Activated T-cell treated with anti-CD3 and anti-CD28 coated beads for 24 hours (primary cell): Measurements from ENCODE around the gene TIMP2.
"Not testable (repeated sequence)": the region's sequence is repeated elsewhere in the genome, so short reads cannot be mapped to it uniquely, and the experiment has no call there.

Source experiments
- DNase-seq: peaks from one replicate; pipeline ENCODE4 v3.0.0-alpha.2; 2020; ENCODE audit warnings: low read depth

TIMP2 gene

DNA sequence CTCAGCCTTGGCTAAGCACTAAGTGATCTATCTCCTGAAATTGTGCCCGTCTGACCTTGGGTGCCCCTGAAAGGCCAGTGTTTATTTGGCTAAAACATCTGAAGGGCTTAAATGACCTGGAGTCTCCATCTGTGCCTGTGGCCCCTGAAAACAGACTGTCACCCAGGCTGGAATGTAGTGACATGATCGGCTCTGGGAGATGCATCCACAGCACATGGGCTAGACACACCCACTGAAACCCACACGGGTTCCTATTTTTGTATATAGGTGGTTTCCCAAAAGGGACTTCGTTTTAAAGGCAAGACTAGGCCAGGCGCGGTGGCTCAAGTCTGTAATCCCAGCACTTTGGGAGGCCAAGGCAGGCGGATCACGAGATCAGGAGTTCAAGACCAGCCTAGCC is 35.7 kb downstream of the TIMP2 start:
- peak; percentile 4 for DNase-seq

DNA sequence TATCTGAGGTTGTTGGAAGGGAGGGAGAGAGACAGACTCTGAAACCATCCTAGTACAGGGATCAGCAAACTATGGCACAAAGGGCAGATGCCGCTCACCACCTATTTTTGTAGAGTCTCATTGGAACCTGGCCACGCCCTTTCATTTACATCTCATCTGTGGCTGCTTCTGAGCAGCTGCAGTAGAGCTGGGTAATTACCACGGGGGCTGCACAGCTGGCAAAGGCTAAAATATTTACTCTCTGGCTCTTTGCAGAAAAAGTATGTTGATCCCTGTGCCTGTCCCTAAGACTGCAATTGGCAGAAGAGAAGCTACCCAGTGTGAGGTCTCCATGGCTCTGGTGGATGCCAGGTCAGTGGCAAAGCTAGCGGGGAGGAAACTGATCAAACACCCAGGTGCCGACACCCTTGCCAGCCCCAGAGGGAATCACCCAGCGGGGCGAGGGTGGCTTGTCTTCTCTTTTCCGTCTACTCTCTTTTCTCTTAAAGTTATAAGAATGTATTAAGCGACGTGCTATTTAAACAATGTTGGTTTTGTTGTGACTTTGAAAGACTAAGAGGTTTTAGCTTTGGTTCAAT is 36.2 kb downstream of the TIMP2 start:
- DNase-seq: no peak

DNA sequence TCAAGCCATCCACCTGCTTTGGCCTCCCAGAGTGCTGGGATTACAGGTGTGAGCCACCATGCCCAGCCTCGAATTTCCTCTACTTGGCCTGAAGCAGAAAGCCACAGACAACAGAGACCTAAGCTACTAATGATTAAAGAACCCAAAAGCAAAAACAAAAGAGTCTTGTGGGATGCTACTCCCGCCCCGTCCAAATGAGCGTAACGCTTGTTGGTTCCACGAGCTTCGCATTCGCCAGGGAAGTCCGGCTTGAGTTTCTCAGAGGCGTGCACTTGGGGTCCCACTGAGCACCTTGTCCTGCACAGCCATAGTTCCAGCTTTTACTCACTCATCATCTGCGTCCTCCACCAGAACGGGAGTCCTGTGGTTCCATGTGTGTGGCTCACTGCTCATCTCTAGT is 38.2 kb downstream of the TIMP2 start:
- DNase-seq: no peak

DNA sequence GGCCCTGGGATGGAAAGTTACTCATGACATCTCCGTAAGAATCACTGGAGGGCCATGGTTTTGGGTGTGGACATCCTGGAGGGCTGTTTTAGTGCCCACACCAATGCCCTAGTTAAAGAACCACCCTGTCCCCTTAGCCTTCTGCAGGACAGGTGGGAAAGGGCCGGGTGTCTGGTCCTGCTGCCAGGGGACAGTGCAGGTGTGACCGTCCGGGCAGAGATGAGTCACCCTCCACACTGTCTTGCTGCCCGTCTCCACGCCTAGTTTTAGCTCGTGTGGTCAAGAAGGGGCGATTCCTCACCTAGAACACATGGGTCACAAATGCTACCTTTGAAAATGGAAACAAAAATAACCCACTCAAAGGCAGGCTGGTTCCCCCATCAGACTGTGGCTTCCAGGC is 39.2 kb downstream of the TIMP2 start:
- no peak for DNase-seq

DNA sequence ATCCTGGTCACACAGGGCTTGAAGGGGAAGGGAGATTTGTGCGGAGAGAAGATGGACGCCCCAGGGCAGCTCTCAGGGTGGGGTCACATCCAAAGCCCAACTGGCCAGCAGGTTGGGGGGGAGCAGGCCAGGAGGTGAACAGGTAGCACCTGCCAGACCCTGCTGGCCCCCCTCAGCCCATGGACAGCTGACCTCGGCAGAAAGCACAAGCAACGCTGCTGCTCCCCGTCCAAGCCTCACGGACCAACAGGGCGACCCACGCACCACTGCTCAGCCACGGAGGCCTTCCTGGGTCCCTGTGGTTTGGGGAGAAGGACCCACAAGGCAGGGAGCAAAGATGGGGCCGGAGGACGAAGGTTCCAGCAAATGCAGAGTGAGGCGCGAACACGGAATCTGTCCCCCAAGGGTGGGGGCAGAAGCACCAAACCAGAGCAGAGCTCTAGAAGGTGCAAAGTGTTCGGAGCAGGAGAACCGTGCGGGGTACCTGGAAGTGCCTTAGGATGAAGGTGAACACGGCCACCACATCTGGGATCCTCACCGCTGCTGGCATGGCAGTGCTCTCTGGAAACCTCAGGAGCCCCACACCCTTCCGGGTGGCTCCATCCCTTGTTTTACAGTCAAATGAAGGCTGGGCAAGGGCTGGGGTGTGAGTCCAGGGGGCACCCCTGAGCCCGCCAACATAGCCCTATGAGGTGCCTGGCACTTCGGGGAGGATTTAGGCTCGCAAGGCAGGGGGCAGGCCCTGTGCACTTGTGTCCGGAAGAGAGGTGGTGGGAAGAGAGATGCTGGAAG is 40.1 kb downstream of the TIMP2 start:
- no peak for DNase-seq

DNA sequence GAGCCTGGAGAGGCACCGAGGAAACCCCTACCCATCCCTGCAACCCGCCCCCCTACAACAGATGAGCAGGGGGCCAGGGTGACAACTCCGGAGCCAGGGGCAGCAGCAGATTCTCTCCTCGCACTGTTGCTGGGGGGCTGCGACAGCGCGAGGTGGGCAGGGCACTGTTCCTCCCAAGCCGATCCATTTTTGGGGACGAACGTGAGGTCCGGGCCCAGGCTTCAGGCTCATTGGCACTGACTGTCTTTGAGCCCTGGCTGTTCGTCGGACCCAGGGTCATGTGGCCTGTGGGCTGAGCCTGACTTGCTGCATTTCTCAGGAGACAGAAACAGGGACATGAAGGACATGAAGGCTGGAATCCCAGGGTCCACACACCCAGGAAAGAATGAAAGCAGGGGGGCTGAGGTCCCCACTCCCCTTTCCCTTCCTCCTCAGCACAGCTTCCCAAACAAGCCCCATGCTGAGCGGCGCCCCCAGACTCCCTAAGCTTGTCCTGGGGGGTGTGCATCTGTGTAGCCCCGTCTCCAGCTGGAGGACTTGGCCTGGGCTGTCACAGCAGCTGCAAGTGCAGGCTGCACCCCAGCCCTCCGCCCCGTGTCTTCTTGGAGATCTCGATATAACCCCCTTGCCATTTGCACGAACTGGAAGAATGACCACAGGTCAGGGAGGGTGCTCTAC is 40.9 kb downstream of the TIMP2 start:
- DNase-seq: no peak

DNA sequence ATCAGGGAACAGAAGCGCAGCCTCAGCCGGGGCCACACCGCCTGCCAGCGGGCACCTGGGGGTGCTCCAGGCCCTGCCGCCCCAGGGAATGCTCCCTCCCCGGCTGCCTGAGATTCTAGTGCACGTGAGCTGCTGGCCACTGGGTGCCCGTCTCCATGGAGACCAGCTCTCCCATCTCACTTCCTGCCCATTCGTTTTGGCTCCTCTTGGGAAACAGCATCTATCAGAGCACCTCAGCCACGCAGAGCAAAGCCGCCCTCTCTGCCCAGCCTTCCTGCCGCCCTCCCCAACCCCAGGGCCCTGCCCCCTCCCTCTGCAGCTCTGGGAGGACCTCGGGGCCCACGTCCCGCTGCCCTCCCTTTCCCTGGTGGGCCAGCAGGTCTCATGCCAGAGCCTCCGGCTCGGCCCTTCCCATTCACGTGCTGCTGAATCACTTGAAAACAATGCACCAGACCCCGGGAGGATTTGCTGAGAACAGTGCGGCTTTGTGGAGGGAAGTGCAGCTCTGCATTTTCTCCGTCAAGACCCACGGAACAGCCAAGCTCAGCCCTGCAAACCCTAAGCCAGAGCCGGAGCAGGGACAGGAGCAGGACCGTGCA is 41.6 kb downstream of the TIMP2 start:
- no peak for DNase-seq

DNA sequence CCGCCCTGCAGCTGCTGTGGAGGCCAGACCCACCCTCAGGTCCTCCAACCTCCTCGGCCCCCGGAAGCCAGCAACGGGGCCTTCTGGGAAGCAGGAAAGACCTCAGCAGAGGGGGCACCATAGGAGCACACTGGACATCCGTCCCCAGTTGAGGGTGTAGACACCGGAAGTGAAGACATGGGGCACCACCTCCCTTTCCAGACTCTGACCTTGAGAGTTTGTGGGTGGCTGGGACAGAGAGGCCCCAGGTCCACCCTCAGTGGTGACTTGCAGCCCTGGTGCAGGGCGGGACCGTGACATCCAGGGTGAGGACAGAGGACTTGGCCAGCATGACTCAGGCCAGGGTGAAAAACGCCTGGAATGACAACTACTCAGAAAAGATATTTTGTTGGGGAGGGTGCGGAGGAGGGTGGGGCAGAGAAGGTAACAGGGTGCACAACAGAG is 42.1 kb downstream of the TIMP2 start:
- DNase-seq: no peak

DNA sequence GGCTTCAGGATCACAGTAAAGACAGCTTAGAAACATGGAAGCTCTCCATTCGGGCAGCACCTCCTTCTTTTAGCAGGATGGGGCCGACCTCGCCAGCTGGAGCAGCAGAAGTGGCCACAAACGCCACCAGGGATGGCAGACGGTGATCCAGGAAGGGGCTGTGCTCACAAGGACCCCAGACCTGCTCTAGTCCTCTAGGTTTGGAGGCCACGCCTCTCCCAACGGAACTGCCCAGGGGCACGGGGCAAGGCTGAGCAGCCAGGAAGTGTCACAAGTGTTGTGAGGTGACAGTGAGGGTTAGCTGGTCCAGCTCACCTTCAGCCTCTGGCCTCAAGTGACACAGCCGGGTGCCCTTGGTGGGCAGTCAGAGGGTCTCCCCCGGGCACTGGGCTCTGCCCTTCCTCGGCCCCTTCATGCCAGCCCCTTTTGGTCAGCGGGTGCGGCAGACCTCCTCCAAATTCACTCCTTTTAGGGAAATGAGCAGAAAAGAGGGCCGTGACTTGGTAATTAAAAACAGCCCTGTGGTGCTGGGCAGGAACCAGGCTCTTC is 42.6 kb downstream of the TIMP2 start:
- no peak for DNase-seq

DNA sequence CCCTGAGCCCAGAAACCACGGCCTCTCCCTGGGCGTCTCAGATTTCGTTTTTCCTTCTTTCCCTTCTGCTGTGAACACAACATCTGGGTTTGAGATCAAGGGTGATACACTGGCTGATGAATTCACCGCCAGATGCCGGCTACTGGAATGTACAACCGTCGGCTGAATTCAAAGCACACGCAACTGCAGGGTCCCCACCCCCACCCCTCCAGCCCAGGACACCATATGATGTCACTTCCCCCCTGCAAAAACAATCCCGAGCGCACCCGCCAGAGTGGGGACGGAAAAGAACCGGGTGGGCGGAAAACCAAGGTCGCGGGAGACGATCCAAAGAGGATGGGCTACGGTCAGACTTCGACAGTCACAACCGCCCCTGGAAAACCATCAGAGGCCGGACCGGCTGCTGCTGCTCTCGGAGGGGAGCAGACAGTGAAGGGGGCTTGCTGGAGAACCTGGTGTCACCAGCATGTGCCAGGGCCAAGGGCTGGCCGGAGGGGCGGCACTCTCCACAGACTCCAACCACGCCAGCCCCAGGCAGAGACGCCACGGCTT is 45.5 kb downstream of the TIMP2 start:
- peak; percentile 6 for DNase-seq

DNA sequence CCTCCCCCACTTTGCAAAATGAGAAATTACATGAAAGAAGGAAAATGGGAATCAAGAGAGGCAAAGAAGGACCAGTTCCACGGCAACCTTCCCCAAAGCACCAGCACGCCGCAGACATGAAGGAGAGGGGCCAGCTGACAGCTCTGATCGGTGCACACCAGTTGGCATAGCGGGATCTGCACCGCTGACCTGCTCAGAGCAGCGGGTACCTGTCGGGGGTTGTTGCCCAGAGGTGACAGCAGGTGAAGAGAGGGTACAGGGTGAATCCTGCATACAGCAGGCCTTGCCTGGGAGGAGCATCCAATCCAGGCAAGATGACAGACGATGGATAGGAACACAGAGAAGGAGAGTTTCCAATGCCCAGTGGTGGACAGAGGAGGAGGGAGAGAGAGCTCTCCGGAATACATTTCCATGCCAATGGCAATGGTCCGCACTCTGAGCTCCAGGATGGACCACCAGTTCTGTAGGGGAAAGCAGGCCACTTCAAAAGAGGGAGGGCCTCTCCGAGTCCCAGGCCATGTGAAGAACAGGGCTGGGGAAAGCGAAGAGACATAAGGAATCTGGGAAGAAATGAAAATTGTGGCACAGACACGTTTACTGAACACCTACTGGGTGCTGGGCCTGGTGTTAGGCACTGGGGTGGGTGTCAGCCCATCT is 46.2 kb downstream of the TIMP2 start:
- no peak for DNase-seq

DNA sequence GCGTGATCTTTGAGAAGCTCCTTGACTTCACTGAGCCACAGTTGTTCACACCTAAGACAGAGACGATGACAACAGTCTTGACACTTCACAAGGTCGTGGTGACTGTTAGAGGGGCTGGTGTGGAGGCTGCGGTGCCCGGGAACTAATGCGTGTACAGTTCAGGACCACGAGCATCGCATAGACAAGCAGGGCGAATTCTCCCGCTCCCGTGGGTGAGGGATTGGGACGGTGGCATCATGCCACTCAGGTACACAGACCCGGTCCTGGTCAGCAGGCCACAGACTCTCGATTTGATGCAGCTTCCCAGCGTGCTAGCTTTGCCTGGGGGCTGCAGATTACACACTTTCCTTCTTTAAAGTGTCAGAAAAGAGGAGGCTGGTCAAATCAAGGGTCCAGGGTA is 46.9 kb downstream of the TIMP2 start:
- no peak for DNase-seq

DNA sequence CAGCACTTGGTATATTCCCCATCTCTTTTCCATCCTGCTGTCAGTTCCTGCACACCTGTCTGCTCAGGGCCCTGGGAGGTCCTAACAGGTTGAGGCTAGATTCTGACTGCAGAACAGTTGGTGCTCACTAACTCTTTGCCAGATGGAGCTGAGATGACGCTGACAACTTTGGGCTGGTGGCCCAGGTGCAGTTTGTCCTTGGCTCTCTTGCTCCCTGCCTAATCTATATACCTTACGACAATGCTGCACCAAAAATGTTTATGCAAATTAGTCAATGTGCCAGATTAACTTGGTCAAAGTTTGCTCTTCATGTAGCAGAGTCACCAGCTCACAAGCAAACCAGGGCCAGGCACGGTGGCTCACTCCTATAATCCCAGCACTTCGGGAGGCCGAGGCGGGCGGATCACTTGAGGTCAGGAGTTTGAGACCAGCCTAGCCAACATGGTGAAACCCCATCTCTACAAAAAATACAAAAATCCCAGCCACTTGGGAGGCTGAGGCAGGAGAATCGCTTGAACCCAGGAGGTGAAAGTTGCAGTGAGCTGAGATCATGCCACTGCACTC is 48.2 kb downstream of the TIMP2 start:
- DNase-seq: not testable (repeated sequence)

DNA sequence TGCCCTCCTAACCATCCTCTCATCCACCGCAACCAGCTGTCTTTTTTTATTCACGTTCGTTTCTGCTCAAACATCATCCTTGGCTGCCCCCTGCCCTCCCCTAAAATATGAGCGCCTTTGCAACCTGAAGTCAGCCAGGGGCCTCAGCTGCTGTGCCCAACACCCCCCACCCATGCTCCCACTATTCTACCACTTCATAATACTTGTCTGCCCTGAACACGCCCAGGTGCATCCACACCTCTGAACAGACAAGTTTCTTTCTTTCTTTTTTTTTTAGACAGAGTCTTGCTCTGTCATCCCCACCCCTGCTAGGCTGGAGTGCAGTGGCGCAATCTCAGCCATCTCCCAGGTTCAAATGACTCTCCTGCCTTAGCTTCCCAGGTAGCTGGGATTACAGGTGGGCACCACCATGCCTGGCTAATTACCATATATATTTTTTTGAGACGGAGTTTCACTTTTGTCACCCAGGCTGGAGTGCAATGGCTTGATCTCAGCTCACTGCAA is 49.0 kb downstream of the TIMP2 start:
- no peak for DNase-seq

DNA sequence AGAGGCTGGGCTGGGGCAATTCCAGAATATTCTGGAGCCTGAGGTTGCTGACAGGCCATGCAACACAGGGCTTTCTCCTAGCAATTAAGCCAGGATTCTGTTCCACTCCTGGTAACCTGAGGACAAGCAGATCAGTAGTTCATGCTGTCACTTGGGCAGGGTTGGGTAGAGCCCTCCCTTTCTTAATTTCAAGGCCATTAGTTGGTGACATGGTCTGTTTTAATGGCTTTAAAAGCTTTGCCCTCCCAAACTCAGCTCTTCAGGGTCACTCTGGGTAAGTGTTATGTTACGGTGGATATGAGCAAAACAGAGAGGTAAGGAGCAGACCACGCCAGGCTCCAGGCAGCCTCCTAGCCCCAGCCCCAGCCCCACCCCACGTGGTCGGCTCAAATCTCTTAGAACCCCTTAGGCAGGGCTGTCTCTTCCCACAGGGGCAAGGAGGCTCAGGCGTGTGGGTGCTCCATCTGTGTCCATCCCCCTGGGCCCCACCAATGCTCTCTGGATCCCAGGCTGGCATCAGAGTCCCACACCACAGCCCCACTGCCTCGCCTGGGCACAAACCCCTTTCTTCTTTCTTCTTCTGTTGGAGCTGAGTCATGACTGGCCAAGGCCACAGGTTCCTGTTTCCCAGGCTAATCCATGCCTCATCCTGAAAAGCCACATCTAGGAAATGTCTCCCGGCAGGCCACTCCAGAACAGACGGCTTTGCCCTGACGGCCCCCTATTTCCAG is 49.7 kb downstream of the TIMP2 start:
- DNase-seq: no peak

DNA sequence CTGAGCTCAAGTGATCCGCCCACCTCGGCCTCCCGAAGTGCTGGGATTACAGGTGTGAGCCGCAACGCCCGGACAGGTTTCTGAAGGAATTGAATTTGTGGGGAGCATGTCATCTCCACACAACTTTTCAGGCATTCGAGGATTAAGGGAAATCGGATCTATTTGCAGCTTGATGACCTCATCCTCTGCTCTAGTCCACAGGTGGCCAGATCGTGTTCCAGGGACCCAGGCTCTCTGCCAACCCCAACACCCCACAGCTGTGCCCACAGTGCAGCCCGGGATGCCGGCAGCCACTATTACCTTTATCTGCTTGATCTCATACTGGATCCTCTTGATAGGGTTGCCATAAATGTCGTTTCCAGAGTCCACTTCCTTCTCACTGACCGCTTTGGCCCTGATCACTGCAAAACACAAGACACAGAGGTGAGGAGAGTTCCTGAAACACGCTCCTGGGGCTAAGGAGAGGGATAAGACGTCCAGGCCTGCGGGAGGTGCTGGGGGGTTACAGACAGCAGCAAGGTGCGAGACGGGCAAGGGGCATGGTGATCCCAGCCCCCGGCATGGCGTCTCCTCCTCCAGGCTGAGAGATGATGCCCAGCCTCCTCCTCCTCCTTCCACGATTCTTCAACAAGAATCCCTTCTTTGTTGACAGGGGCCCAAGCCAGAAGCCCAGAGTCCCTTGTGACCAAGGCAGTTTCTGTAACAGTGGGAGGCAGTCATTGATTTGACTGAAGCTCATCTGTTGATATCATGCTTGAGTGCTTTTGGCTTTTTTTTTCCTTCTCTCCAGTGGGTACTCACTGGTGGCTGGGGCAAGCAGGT is 51.5 kb downstream of the TIMP2 start:
- no peak for DNase-seq

DNA sequence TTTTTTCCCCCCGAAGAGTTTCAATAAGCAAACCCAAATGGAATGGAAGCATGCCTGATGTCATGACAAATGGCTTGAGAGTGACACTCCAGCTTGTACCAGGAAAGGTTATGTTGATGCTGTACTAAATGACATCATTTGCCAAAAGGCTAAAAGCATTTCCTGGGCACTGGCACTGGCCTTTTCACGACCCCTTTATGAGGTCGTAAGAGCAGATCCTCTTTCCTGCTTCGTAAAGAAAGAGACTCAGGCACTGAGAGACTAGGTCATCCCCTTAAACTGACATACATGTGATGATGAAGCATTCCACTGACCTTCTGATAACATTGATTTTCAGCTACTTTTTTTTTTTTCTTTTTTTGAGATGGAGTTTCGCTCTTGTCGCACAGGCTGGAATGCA is 52.7 kb downstream of the TIMP2 start:
- DNase-seq: no peak

DNA sequence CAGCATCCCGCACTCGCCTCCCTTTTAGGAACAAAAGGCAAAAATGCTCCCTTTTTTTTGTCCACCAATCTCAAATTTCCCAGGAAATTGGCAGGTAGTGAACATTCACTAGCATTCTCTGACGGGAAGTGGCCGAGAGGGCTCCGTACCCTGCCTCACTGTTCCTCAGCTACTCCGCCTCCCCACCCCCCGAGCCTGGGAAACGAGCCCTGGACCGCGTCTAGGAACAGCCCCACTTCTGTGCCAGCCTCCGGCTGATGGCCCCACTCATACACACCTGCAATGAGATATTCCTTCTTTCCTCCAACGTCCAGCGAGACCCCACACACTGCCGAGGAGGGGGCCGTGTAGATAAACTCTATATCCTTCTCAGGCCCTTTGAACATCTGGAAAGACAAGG is 54.6 kb downstream of the TIMP2 start:
- DNase-seq: no peak

DNA sequence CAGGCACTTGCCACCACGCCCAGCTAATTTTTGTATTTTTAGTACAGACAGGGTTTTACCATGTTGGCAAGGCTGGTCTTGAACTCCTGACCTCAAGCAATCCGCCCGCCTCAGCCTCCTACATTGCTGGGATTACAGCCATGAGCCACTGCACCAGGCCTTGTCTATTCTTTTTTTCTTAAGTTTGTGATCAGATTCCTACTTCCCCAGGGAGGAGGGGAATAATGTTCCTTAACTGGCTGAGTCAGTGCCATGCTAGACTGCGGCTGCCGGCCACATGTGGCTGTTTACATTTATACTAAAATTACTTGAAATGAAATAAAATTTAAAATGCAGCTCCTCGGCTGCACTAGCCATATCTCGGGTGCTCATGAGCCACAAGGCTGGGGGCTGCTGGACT is 56.8 kb downstream of the TIMP2 start:
- no peak for DNase-seq

DNA sequence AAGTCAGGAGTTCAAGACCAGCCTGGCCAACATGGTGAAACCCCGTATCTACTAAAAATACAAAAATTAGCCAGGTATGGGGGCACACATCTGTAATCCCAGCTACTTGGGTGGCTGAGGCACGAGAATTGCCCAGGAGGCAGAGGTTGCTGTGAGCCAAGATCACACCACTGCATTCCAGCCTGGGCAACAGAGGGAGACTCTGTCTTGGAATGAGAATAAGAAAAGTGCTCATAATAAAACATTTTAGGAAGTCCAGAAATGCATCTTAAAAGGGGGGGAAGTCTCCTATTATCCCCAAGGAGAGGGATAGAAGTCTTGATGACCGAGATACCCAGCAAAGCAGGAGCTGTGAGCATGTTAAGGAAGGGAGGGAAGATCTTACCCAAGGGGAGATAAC is 58.1 kb downstream of the TIMP2 start:
- DNase-seq: not testable (repeated sequence)
